Left lung (tissue), 10 donors: ENCODE measurements around the gene EGFR. TPM values are rescaled to one million over a fixed set of nuclear protein-coding genes. Genes with fewer than 3 reads are reported as not detected.

Experiments
- ATAC-seq: fragments of 200-7000 bp; cut with Tn5 transposase; one replicate; pipeline ENCODE4 v1.9.1; 2020; ENCODE audit warnings: moderate library complexity
- DNase-seq, 4 donors: peaks; one replicate each; pipeline ENCODE4 v3.0.0-alpha.2; 2013 to 2020
- H3K27ac ChIP-seq, 2 donors: fragments of 200-600 bp; sonication (generic) in 1 of 2; one replicate each; pipeline versions ENCODE4 v1.5.0 to v1.8.0; 2020 to 2021
- H3K27me3 ChIP-seq, 2 donors: fragments of 200-600 bp; sonication (generic) in 1 of 2; one replicate each; pipeline versions ENCODE4 v1.5.0 to v1.8.0; 2020 to 2021
- H3K36me3 ChIP-seq, 2 donors: fragments of 200-600 bp; sonication (generic) in 1 of 2; one replicate each; pipeline versions ENCODE4 v1.5.0 to v1.8.0; 2020 to 2021
- H3K4me1 ChIP-seq, 2 donors: fragments of 200-600 bp; one replicate each; pipeline ENCODE4 v1.8.0; 2021
- H3K4me3 ChIP-seq, 2 donors: fragments of 200-600 bp; sonication (generic) in 1 of 2; one replicate each; pipeline versions ENCODE4 v1.5.0 to v1.8.0; 2020 to 2021; ENCODE audit warnings: mild to moderate bottlenecking in 1 of 2
- H3K9me3 ChIP-seq, 2 donors: fragments of 200-600 bp; sonication (generic) in 1 of 2; one replicate each; pipeline versions ENCODE4 v1.5.0 to v1.8.0; 2020 to 2021
- intact Hi-C, 2 donors: fragments of 100-400 bp; cut with DNase I; formaldehyde crosslinking; loops; one replicate each; pipeline versions ENCODE4 v1.11.2 to v1.14.2; 2022
- polyA plus RNA-seq, 6 donors: library from polyadenylated mRNA; unstranded; fragments of 120-200 nt; gene quantifications; one replicate each; pipeline ENCODE4 v1.2.1, GENCODE V29; 2013; ENCODE audit not compliant: insufficient read length in 6 of 6
- total RNA-seq, 2 donors: library from RNA; stranded (reverse); fragmentation: NEBNext Ultra II Directional; extraction: Animal tissue kit (Norgen Biotek cat#: 25700); gene quantifications; one replicate each; pipeline ENCODE4 v1.2.1, GENCODE V29; 2021
- TF ChIP-seq, protein P1 (sequence below), 2 donors: fragments of 200-600 bp; sonication (generic) in 1 of 2; IDR thresholded peaks; one replicate each; pipeline versions ENCODE4 v1.5.0 to v1.8.0; 2021; ENCODE audit warnings: antibody characterized with exemption in 2 of 2
- donor health status: DM: no; HTN: yes; CAD: no.
- donor health status: DM: no; HTN: no; CAD: no.

Gene EGFR
- total and polyA plus RNA-seq, 8 donors = 48.7 to 79.3 (median 54.1) TPM

DNA sequence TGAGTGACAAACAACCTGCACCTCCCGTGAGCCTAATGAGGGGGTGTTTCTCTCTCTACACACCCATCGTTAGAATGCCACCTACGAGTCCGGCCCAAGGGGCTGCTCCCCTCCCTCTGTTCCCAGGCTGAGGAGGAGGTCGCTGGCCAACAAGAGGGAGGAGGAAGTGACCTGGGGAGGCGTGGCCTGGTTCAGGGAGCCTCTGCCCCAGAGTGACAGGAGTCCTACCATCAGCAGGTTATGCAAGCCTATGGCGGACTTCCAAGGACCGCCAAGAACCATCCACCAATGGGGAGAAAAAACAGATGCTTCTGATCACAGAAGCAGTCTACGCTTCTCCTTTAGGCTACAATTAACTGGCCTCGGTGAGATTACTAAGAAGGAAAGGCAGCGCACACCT is 12.3 kb upstream of the EGFR start:
- no peaks in the 10 kb centered on the region for H3K4me1 ChIP-seq
- no peak overlapping the region for H3K27ac ChIP-seq
- H3K27me3 ChIP-seq = peaks cover 0 to 18% of the 10 kb centered on the region in 2 donors
- TF ChIP-seq, protein P1, sequence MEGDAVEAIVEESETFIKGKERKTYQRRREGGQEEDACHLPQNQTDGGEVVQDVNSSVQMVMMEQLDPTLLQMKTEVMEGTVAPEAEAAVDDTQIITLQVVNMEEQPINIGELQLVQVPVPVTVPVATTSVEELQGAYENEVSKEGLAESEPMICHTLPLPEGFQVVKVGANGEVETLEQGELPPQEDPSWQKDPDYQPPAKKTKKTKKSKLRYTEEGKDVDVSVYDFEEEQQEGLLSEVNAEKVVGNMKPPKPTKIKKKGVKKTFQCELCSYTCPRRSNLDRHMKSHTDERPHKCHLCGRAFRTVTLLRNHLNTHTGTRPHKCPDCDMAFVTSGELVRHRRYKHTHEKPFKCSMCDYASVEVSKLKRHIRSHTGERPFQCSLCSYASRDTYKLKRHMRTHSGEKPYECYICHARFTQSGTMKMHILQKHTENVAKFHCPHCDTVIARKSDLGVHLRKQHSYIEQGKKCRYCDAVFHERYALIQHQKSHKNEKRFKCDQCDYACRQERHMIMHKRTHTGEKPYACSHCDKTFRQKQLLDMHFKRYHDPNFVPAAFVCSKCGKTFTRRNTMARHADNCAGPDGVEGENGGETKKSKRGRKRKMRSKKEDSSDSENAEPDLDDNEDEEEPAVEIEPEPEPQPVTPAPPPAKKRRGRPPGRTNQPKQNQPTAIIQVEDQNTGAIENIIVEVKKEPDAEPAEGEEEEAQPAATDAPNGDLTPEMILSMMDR (IDR thresholded peaks at IDR 0.05) = no peak
- DNase-seq (no peak), ATAC-seq (no peak)
- no peaks in the 10 kb centered on the region for H3K9me3 ChIP-seq
- no peaks in the 10 kb centered on the region for H3K36me3 ChIP-seq
- intact Hi-C loops = no loop called here
- no peak overlapping the region for H3K4me3 ChIP-seq

DNA sequence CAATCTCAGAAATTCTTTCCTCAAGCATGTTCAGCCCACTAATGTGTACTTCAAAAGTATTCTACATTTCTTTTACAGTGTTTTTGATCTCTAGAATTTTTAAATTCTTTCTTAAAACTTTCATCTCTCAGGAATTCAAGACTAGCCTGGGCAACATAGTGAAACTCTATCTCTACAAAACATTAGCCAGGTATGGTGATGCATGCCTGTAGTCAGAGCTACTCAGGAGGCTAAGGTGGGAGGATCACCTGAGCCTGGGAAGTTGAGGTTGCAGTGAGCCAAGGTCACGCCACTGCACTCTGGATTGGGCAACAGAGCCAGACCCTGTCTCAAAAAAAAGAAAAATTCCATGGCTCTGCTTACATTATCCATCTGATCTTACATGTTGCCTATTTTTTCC is 5.0 kb upstream of the EGFR start:
- Histone ChIP-seq H3K36me3 (no peaks in the 10 kb centered on the region), H3K27ac (no peak overlapping the region), H3K4me3 (no peak overlapping the region), H3K27me3 (peaks cover 0 to 16% of the 10 kb centered on the region in 2 donors), H3K9me3 (no peaks in the 10 kb centered on the region), H3K4me1 (peaks cover 0 to 8% of the 10 kb centered on the region in 2 donors)
- TF ChIP-seq, protein P1 (IDR thresholded peaks at IDR 0.05) = no peak
- DNase-seq (no peak), ATAC-seq (no peak)
- intact Hi-C loops = no loop called here

DNA sequence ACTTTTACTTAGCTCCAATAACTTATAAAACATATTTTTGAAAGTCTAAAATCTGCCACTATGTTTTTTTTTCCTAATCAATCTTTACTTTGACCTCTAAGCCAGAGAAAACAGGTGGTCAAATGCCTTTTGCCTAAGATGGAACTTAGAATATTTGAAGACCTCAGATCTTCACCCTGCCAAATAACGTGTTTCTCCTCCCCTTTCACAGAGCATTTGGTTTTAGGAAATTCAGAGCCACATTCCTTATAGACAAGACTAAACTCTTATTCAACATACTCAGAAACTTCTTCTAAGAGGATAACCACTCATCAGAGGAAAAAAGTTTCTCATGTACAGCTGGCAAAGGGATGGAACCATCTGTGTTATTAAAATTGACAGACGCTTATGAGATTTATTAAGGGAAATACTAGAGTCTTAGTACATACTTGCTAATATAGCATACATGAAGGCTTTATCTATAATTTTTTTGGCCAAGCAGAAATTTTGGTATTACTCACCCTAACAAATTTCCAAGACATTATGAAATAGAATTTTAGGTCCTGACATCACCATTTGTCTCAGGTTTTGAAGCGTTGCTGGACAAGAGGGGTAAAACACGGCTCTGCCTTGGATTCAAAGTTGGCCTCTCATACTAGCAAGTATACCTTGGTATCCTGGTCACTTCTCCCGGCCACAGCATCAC is 2.6 kb upstream of the EGFR start:
- Histone ChIP-seq H3K27me3 (peaks cover 0 to 40% of the 10 kb centered on the region in 2 donors), H3K4me3 (no peak overlapping the region), H3K4me1 (peaks cover 0 to 12% of the 10 kb centered on the region in 2 donors), H3K9me3 (no peaks in the 10 kb centered on the region), H3K27ac (no peak overlapping the region), H3K36me3 (no peaks in the 10 kb centered on the region)
- DNase-seq (no peak), ATAC-seq (no peak)
- TF ChIP-seq, protein P1 (IDR thresholded peaks at IDR 0.05) = no peak
- intact Hi-C loops = no loop called here

DNA sequence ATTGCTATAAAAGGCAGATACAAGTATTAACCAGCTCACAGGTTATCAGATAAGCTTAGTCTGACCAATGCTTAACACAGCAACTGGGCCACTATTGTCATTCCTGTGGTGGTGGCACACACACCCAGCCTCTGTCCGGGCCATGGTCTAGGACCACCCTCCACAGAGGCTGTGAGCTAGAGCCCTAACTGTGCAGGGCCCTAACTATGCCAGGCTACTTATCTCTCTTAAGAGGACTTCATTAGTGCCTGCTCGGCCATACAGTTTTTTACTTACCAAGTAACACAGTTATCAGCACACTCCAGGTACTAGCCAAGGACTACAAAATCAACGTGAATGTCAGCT is 2.1 kb upstream of the EGFR start:
- DNase-seq (no peak), ATAC-seq (no peak)
- Histone ChIP-seq H3K4me3 (no peak overlapping the region), H3K27me3 (peaks cover 0 to 40% of the 10 kb centered on the region in 2 donors), H3K27ac (no peak overlapping the region), H3K36me3 (no peaks in the 10 kb centered on the region), H3K4me1 (peaks cover 0 to 16% of the 10 kb centered on the region in 2 donors), H3K9me3 (no peaks in the 10 kb centered on the region)
- intact Hi-C loops = no loop called here
- TF ChIP-seq, protein P1 (IDR thresholded peaks at IDR 0.05) = no peak

DNA sequence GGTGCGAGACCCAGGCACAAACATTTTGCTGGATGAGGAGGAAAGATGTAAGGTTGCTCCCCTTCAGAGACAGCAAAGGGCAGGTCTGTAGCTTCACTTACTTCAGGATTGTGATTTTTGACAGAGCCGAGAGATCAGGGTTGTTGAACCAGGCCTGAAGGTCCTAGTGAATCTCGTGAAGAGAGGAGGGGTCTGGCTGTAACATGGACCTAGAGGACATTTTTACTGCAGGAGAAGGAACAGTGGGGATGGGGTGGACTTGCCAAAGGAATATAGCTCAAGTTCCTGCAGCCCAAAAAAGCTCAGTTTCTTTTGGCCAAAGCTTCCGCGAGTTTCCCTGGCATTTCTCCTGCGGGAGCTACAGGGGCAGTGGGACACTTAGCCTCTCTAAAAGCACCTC is 976 bp upstream of the EGFR start:
- no peak for ATAC-seq
- Histone ChIP-seq H3K36me3 (no peaks in the 10 kb centered on the region), H3K27me3 (peaks cover 0 to 40% of the 10 kb centered on the region in 2 donors), H3K4me1 (peaks cover 0 to 25% of the 10 kb centered on the region in 2 donors), H3K9me3 (no peaks in the 10 kb centered on the region), H3K27ac (peak overlapping the region; percentile 89 to 90), H3K4me3 (peak overlapping the region in 1 of 2 donors; percentile 58)
- TF ChIP-seq, protein P1 (IDR thresholded peaks at IDR 0.05) = no peak
- intact Hi-C loops = no loop called here
- DNase-seq = no peak
